Suppressor macrophage treated with lipopolysaccharide for 4 hours (primary cell): ENCODE measurements around the gene MICU1.
A peak's percentile ranks its signal among the peaks of the same experiment; 100 is the strongest.
"Not testable (repeated sequence)": the region's sequence is repeated elsewhere in the genome, so short reads cannot be mapped to it uniquely, and the experiment has no call there.

Experiments
- DNase-seq: peaks from one replicate; pipeline ENCODE4 v3.0.0-alpha.2; 2020

The MICU1 gene

GRCh38 chr10:72499701-72500100, 126.2 kb downstream of the MICU1 start:
- DNase-seq: no peak

DNA sequence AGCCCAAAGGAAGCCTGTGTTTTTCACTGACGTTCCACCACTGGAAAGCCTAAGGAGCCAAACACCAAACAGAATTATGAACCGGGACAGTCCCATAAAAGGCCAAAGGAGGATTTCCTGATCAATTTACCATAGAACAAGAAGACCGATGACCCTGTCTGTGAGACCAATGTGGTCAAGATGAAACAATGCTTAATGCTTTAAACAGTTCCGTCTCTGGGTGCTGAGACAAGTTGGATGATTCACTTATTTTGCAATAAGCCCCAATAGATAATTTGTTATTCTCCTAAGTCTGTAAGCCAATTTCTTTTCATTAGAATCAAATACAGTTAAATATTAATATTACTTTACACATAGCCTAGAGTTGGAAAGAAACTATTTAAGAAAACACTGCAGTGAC, 134.9 kb downstream of the MICU1 start:
- DNase-seq: peak; percentile 61

DNA sequence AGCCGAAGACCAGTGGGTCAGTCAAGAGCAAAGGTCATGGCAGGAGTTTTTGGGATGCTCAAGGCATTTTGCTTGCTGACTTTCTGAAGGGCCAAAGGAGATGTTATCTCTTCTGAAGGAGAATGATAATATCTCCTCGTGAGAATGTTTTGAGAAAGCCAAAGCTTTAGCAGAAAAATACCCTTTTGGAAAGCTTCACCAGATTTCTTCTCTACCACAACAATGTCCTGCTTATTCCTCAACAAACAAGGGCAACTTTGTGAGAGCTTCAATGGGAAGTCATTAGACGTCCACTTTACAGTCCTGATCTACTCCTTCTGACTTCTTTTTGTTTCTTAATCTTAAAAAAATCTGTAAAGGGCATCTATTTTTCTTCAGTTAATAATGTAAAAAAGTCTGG, 138.4 kb downstream of the MICU1 start:
- no peak for DNase-seq

- no peak for DNase-seq
These were observed 138.8 kb downstream of the MICU1 start for GRCh38 chr10:72487116-72487515.

DNA sequence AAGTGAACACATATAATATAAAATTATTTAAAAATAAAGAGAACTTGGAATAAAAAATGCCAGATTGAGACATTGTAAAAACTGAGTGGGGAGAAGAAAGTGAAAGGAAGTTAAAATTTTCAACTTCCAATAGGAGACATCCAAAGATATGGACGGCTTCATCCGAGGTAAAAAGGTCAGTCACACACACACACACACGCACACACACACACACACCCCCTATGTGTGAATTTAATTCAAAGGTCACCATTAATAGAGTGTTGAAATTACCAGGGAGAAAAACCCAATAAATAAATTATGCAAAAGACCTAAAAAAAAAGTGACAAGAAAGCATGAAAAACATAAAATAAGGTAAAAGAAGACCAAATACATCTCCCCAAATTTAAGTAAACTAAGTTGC, 140.2 kb downstream of the MICU1 start:
- no peak for DNase-seq

DNA sequence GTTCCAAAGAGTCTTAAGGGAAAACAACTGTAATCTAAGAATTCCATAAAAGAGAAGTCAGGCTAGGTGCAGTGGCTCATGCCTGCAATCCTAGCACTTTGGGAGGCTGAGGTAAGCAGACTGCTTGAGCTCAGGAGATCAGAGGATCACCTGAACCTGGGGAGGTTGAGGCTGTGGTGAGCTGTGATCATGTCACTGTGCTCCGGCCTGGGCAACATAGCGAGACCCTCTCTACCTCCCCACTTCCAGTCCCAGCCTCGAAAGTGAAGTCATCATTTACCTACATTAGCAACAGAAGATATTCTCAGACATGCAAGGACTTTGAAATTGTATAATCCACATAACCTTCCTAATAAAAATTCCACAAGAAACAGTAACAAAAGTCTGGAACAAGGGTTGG, 141.4 kb downstream of the MICU1 start:
- DNase-seq: no peak

GRCh38 chr10:72483471-72483870, 142.4 kb downstream of the MICU1 start:
- DNase-seq: peak; percentile 64

- no peak for DNase-seq
These were observed 145.0 kb downstream of the MICU1 start for GRCh38 chr10:72480861-72481260.

DNA sequence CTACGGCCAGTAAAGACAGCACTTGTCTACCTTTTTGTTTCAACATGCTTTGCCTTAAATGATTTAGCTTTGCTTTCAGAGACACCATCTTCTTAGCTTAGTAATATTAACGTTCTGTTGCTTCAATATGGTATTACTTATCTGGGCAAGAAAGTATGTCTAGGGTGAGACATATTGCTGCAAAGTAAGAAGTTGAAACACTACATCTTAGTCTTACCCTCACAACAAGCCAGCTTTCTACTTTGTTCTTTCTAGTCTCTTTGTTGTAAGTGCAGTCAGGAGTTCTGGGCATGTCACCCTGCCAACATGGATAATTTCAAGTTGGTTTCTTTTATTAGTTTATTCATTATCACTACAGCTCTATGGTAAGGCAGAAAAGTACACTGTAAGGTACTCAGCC, 148.4 kb downstream of the MICU1 start:
- no peak for DNase-seq

DNA sequence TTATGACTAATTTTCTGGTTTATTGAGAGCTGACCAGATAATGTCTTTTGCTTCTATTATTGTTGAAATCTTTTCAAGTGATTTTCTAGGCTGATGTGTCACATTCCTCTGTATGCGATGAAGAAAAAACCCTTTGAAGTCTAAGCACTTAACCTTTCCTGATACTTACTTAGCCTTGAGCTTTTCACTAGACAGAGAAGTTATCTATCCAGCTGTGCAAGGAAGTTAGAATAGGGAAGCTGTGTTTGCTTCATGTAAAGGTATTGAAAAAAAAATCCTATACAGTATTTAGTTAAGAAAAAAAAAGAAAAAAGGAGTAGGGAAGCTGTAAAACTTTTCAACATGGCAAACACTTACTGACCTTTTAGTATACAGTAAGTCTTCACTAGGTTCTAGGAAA, 153.6 kb downstream of the MICU1 start:
- DNase-seq: no peak

DNA sequence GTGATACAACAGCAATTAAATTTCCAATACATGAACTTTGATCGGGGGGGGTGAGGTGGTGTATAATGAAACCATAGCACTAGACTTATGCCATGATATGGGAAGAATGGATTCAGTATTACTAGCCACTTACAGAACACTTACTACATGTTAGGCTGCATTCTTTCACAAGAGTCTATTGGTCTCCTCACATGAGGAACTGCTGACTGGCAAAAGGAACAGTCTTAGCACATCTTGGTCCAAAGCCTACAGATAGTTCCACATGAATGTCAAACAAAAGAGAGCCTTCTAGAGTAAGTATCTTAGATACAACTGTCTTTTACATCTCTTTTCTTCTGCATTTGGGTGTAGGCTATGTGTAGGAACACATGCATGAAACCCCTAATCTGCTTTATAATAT, 155.2 kb downstream of the MICU1 start:
- DNase-seq: peak; percentile 70

DNA sequence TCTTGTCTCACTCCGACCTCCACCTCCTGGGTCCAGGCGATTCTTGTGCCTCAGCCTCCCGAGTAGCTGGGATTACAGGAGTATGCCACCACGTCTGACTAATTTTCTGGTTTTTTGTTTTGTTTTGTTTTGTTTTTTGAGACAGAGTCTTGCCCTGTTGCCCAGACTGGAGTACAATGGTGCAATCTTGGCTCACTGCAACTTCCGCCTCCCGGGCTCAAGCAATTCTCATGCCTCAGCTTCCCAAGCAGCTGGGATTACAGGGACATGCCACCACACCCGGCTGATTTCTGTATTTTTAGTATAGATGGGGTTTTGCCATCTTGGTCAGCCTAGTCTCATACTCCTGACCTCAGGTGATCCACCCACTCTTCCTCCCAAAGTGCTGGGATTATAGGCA, 158.8 kb downstream of the MICU1 start:
- DNase-seq: not testable (repeated sequence)

DNA sequence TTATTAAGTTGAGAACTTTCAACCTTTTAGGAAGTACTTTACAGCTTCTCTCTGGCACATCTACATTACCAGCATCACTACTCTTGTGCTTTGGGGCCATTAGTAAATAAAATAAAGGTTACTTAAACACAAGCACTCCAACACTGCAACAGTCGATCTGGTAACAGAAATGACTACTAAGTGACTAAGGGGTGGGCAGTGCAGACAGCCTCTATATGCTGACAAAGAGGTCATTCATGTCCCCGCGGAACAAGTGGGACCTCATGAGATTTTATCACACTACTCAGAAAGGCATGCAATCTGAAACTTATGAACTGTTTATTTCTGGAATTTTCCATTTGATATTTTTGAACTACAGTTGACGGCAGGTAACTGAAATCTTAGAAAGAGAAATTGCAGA, 159.9 kb downstream of the MICU1 start:
- peak; percentile 16 for DNase-seq

- no peak for DNase-seq
These were observed 161.4 kb downstream of the MICU1 start for GRCh38 chr10:72464438-72464837.

GRCh38 chr10:72462261-72462660, 163.6 kb downstream of the MICU1 start:
- DNase-seq: no peak

- DNase-seq: no peak
These were observed 164.8 kb downstream of the MICU1 start for GRCh38 chr10:72461085-72461484.

DNA sequence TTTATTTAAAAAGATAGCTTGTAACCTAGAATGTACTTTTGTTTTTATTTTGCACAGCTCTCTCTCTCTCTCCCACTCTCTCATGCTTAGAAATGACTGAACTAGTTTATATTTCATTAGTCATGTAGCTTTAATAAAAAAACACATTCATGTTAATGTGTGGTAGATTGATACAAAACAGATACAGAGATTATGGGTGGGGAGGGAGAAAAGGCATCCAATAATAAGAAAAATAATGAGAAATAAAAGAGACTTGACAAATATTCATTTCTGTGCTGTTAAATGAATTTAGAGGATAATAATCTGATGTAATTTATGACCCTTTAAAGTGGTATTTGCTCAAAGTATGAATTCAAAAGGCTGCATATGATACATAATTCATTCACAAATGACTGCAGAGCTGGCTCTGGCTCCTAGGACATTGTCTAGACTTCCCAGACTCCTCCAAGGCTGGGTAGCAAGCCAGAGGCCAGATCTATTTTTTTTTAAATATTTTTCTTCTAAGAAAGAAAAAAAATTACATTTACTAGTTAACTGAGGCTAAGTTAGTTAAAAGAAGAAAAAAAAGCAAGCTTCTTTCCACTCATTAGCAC, 165.5 kb downstream of the MICU1 start:
- DNase-seq: no peak

DNA sequence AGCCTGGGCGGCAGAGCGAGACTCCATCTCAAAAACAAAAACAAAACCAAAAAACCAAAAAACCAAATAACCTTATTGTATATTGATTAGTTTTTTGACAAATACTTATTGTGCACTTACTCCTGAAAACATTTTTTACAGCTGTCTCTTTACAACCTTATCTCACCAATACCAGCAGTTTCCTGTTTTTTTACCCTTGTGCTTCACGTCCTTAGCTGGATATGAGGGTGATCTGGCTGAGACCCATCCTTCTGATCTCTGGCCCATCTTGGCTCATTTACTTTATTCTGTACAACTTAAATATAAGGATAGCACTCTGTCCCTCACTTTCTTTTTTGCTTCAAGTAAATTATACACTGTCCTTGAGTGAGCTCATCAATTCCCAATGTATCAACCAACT, 166.6 kb downstream of the MICU1 start:
- no peak for DNase-seq

- DNase-seq: peak; percentile 58
These were observed 169.8 kb downstream of the MICU1 start for GRCh38 chr10:72455889-72456595.

DNA sequence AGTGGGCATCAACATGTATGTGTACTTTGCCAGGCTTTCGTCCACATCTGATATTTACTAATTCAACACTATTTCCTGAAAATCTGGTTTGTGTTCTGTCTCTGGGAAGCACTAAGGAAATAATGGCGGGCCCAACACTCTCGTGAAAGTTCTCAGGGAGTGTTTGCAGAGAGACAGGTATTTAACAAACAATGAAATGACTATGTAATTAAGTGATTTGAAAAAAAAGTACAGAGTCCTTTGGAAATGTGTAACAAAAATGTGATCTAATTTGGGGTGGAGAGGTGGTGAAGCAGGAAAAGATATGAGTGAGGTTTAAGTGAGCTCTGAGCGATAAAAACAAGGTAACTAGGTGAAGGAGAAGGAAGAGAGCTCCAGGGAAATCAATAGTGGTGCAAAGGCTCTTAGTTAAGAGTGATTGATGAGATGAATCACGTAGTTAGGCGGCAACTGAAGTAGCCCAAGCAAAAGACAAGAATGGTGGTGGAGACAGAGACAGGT, 175.9 kb downstream of the MICU1 start:
- DNase-seq: no peak

DNA sequence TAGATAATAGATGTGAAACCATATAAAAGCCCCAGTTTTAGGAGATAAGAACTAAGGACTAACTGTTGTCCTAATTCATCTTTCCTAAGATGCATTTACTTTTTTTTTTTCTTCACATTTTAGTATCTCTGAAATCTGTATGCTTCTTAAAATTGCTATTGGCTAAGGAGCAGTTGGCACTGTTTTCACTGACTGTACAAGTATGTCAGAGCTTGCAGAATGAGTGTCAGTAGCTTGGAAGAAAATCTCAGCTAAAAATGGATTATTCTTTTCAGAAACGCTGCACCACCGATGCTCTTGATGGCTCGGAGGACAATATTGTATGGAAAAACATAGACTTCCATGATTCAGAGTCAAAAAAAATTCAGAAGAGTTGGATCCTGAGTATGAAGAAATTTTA, 180.0 kb downstream of the MICU1 start:
- DNase-seq: no peak

DNA sequence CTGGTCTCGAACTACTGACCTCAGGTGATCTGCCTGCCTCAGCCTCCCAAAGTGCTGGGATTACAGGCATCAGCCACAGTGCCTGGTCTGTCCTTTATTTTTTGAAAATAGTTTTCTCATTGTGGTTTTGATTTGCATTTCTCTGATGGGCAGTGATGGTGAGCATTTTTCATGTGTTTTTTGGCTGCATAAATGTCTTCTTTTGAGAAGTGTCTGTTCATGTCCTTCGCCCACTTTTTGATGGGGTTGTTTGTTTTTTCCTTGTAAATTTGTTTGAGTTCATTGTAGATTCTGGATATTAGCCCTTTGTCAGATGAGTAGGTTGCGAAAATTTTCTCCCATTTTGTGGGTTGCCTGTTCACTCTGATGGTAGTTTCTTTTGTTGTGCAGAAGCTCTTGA, 182.9 kb downstream of the MICU1 start:
- not testable (repeated sequence) for DNase-seq

- no peak for DNase-seq
These were observed 190.3 kb downstream of the MICU1 start for GRCh38 chr10:72435570-72435969.

DNA sequence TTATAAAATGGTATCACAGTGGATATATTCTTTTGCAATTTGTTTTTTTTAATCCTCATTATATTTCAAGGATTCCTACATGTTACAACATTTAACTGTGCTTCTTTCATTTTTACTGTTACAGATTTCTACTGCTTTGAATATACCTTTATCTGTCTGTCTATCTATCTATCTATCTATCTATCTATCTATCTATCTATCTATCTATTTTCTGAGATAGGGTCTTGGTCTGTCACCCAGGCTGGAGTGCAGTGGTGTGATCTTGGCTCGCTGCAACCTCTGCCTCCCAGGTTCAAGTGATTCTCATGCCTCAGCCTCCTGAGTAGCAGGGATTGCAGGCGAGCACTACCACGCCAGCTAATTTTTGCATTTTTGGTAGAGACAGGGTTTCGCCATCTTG, 194.9 kb downstream of the MICU1 start:
- DNase-seq: not testable (repeated sequence)

DNA sequence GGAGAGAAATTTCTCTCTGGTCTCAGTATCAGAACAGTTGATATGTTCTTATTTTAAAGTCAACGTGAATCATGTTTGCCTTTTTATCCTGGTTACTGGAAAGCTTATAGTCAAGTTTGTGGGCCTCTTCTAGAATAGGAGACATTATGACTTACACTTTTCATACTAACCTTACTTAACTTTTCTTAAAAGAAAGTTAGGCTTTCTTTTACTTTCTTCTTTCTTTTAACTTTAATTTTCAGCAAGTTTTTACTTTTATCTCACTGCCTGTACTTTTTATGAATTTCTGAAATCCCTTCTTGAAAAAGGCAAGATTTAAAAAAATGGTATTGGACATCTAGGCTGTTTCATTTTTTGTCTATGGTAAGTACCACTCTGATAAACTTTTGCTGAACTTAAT, 195.9 kb downstream of the MICU1 start:
- DNase-seq: no peak
